Urinary bladder (tissue), 2 donors: Measurements from ENCODE around the gene OR2A5. TPM values are rescaled to one million over a fixed set of nuclear protein-coding genes. Genes with fewer than 3 reads are reported as not detected.

Experiments used
- polyA plus RNA-seq: library from polyadenylated mRNA; stranded (reverse); fragments of 200-250 nt; gene quantifications from one replicate; pipeline ENCODE4 v1.2.3, GENCODE V29; 2013
- small RNA-seq: library from RNA; depleted of rRNA; stranded (forward); fragments of <200 nt; gene quantifications from one replicate; pipeline ENCODE3, GENCODE V24; 2014
- total RNA-seq: library from RNA; depleted of rRNA; stranded (reverse); fragments of >200 nt; gene quantifications from one replicate; pipeline ENCODE4 v1.2.3, GENCODE V29; 2014
- donor health status: healthy.

Gene OR2A5
- total and polyA plus RNA-seq, 2 donors = not detected

Small RNAs within 50 kb of the gene (small RNA-seq; reads per million reads assigned to genes)
- not detected for gene OR2A41P

Other genes with a start within 250 kb of the OR2A5 start
- gene TCAF1, start 146.8 kb upstream of the OR2A5 start, total RNA-seq = 67.0 TPM
- 27.3 TPM for gene TCAF1, start 146.8 kb upstream of the OR2A5 start, polyA plus RNA-seq
- gene OR2F2, start 113.7 kb upstream of the OR2A5 start, total RNA-seq = not detected
- gene OR2F2, start 113.7 kb upstream of the OR2A5 start, polyA plus RNA-seq = not detected
- gene OR2F1, start 94.1 kb upstream of the OR2A5 start, total RNA-seq = not detected
- not detected for gene OR2F1, start 94.1 kb upstream of the OR2A5 start, polyA plus RNA-seq
- not detected for gene OR6B1, start 48.6 kb upstream of the OR2A5 start, total RNA-seq
- not detected for gene OR6B1, start 48.6 kb upstream of the OR2A5 start, polyA plus RNA-seq
- gene OR2A25, start 20.9 kb downstream of the OR2A5 start, total RNA-seq = not detected
- not detected for gene OR2A25, start 20.9 kb downstream of the OR2A5 start, polyA plus RNA-seq
- gene OR2A12, start 37.3 kb downstream of the OR2A5 start, total RNA-seq = not detected
- gene OR2A12, start 37.3 kb downstream of the OR2A5 start, polyA plus RNA-seq = not detected
- not detected for gene OR2A2, start 60.6 kb downstream of the OR2A5 start, total RNA-seq
- gene OR2A2, start 60.6 kb downstream of the OR2A5 start, polyA plus RNA-seq = not detected
- gene OR2A14, start 74.2 kb downstream of the OR2A5 start, total RNA-seq = not detected
- not detected for gene OR2A14, start 74.2 kb downstream of the OR2A5 start, polyA plus RNA-seq
- gene CTAGE4, start 134.5 kb downstream of the OR2A5 start, total RNA-seq = 7.8 TPM
- 0.27 TPM for gene CTAGE4, start 134.5 kb downstream of the OR2A5 start, polyA plus RNA-seq
- 6.5 TPM for gene ARHGEF35, start 146.9 kb downstream of the OR2A5 start, total RNA-seq
- 2.9 TPM for gene ARHGEF35, start 146.9 kb downstream of the OR2A5 start, polyA plus RNA-seq
- gene OR2A42, start 190.7 kb downstream of the OR2A5 start, total RNA-seq = 0.42 TPM
- 0.04 TPM for gene OR2A42, start 190.7 kb downstream of the OR2A5 start, polyA plus RNA-seq
- gene OR2A7, start 215.8 kb downstream of the OR2A5 start, total RNA-seq = 5.6 TPM
- 1.2 TPM for gene OR2A7, start 215.8 kb downstream of the OR2A5 start, polyA plus RNA-seq
- gene CTAGE8, start 220.3 kb downstream of the OR2A5 start, total RNA-seq = 0.79 TPM
- 0.42 TPM for gene CTAGE8, start 220.3 kb downstream of the OR2A5 start, polyA plus RNA-seq